ENCODE data around the gene TBXAS1. TPM values are rescaled to one million over a fixed set of nuclear protein-coding genes. Genes with fewer than 3 reads are reported as not detected.

TBXAS1 gene
- total and polyA plus RNA-seq, 2 donors (not counting 3 experiments of a cell fraction or from before 2014, with no cell fraction given): 2.1 to 4.3 TPM

DNA sequence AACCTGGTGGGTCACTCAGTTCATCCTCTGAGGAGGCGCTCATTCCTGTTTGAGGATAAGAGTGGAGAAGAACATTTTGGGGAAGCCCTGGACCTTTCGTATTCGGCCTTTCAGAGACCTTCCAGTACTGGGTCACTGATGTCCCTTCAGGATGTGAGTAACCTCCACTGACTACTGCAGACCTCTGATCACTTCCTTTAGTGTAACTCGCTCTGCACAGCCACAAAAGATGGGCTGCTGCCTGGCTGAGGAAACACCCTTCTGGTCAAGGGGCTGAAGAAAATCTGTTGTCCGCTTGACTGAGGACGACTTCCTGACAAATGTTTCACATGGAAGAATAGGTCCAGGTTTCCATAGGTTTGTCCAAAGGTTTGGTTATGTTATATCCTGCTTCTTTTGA is 15.9 kb upstream of the TBXAS1 start:
- no peaks in the 10 kb centered on the region for H4K20me1 ChIP-seq (replicated peaks; ENCODE audit: control insufficient read depth, extremely low read depth, insufficient read depth, low read length)
- no peak overlapping the region for H3K4me2 ChIP-seq (ENCODE audit: insufficient read depth, low read length)
- no peaks in the 10 kb centered on the region for H3K36me3 ChIP-seq (ENCODE audit: control insufficient read depth in 2 of 2, extremely low read depth in 1 of 2, insufficient read depth in 2 of 2, low read length in 2 of 2)
- FAIRE-seq: peak; percentile 66
- H3K27ac ChIP-seq (ENCODE audit: insufficient read depth, low read depth, low read length): no peak overlapping the region
- dilution Hi-C loops (cut with MboI; ENCODE audit: extremely low pct_ligation_motif_present, low sequenced_read_pairs): no loop called here
- intact Hi-C loops (cut with micrococcal nuclease): no loop called here
- H3K9me3 ChIP-seq (replicated peaks; ENCODE audit: control insufficient read depth, insufficient read depth, low read length): no peaks in the 10 kb centered on the region
- H3K4me1 ChIP-seq (ENCODE audit: control insufficient read depth, extremely low read depth, insufficient read depth, low read length): no peaks in the 10 kb centered on the region
- BruUV-seq (replicated peaks): no TSS peak
- no peak overlapping the region for H3K4me3 ChIP-seq (replicated peaks in 1 of 3; ENCODE audit: insufficient read depth in 1 of 3, low read depth in 1 of 3, low read length in 3 of 3)
- H3K79me2 ChIP-seq (ENCODE audit: control insufficient read depth, insufficient read depth, low read length): no peaks in the 10 kb centered on the region
- DNase-seq (ENCODE audit: low read depth, low spot score): no peak
- H3K9ac ChIP-seq (replicated peaks; ENCODE audit: extremely low read depth, insufficient read depth, low read length): no peak overlapping the region
- POLR2A ChIA-PET: no interaction called here
- no peak overlapping the region for H2AFZ ChIP-seq (ENCODE audit: low read depth, low read length)
- peaks cover 13 to 19% of the 10 kb centered on the region in 2 experiments for H3K27me3 ChIP-seq (ENCODE audit: control insufficient read depth in 2 of 2, insufficient read depth in 2 of 2, low read length in 2 of 2)
- TF ChIP-seq POLR2A (IDR thresholded peaks at IDR 0.05; ENCODE audit: low read depth, low read length) (no peak), FOS (IDR thresholded peaks at IDR 0.05; ENCODE audit: borderline replicate concordance, insufficient read depth, low read length) (peak; percentile 21)
- H3K9me1 ChIP-seq (replicated peaks; ENCODE audit: control insufficient read depth, extremely low read depth, insufficient read depth, low read length): no peaks in the 10 kb centered on the region
- CTCF ChIA-PET: no interaction called here

DNA sequence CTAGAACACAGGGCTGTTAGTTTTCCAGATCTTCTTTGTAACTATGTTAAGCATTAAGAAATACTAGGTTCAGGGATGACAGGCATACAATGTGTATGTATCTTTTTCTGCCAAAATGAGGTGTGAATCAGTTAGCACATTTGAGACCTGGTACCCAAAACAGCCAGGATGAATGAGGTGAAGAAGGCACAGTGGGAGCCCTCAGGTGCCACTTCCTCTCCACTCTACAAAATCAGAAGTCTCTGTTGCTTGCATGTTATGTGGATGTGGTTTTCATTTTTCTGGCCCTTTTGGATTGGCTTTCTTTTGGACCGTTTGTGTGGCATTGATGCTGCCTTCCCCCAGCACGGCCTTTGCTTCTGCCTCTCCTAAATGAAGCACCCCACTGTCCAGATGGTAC is 15.4 kb upstream of the TBXAS1 start:
- BruUV-seq (replicated peaks): no TSS peak
- dilution Hi-C loops (cut with MboI; ENCODE audit: extremely low pct_ligation_motif_present, low sequenced_read_pairs): no loop called here

More for the DNA sequence above, 15.4 kb upstream of the TBXAS1 start:
- Histone ChIP-seq H3K79me2 (ENCODE audit: control insufficient read depth, insufficient read depth, low read length) (no peaks in the 10 kb centered on the region), H3K9ac (replicated peaks; ENCODE audit: extremely low read depth, insufficient read depth, low read length) (no peak overlapping the region), H4K20me1 (replicated peaks; ENCODE audit: control insufficient read depth, extremely low read depth, insufficient read depth, low read length) (no peaks in the 10 kb centered on the region), H3K27me3 (ENCODE audit: control insufficient read depth in 2 of 2, insufficient read depth in 2 of 2, low read length in 2 of 2) (peaks cover 10 to 20% of the 10 kb centered on the region in 2 experiments), H3K9me3 (replicated peaks; ENCODE audit: control insufficient read depth, insufficient read depth, low read length) (no peaks in the 10 kb centered on the region), H3K27ac (ENCODE audit: insufficient read depth, low read depth, low read length) (no peak overlapping the region), H3K4me1 (ENCODE audit: control insufficient read depth, extremely low read depth, insufficient read depth, low read length) (no peaks in the 10 kb centered on the region), H3K9me1 (replicated peaks; ENCODE audit: control insufficient read depth, extremely low read depth, insufficient read depth, low read length) (no peaks in the 10 kb centered on the region), H3K4me3 (replicated peaks in 1 of 3; ENCODE audit: insufficient read depth in 1 of 3, low read depth in 1 of 3, low read length in 3 of 3) (no peak overlapping the region), H3K4me2 (ENCODE audit: insufficient read depth, low read length) (no peak overlapping the region), H2AFZ (ENCODE audit: low read depth, low read length) (no peak overlapping the region), H3K36me3 (ENCODE audit: control insufficient read depth in 2 of 2, extremely low read depth in 1 of 2, insufficient read depth in 2 of 2, low read length in 2 of 2) (no peaks in the 10 kb centered on the region)
- no peak for FAIRE-seq
- ChIA-PET POLR2A (no interaction called here), CTCF (no interaction called here)
- TF ChIP-seq MYC (IDR thresholded peaks at IDR 0.05; ENCODE audit: low read depth, low read length): no peak
- TF ChIP-seq, protein P1, sequence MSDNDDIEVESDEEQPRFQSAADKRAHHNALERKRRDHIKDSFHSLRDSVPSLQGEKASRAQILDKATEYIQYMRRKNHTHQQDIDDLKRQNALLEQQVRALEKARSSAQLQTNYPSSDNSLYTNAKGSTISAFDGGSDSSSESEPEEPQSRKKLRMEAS (IDR thresholded peaks at IDR 0.05; ENCODE audit: insufficient read depth, insufficient read length): no peak
- TF ChIP-seq EZH2 (IDR thresholded peaks at IDR 0.05; ENCODE audit: borderline replicate concordance, low read depth, low read length, severe bottlenecking): no peak
- TF ChIP-seq POLR2AphosphoS5 (IDR thresholded peaks at IDR 0.05; ENCODE audit: insufficient read depth, low read depth, low read length): no peak
- no peak for TF ChIP-seq GATA2 (IDR thresholded peaks at IDR 0.05; ENCODE audit: insufficient read depth, insufficient read length, low read depth, low read length)
- TF ChIP-seq JUN (IDR thresholded peaks at IDR 0.05; ENCODE audit: borderline replicate concordance, insufficient read depth, insufficient read length, low read depth): no peak
- TF ChIP-seq POLR2A (IDR thresholded peaks at IDR 0.05; ENCODE audit: low read depth, low read length): no peak
- TF ChIP-seq FOS (IDR thresholded peaks at IDR 0.05; ENCODE audit: borderline replicate concordance, insufficient read depth, low read length): no peak
- TF ChIP-seq, protein P2, sequence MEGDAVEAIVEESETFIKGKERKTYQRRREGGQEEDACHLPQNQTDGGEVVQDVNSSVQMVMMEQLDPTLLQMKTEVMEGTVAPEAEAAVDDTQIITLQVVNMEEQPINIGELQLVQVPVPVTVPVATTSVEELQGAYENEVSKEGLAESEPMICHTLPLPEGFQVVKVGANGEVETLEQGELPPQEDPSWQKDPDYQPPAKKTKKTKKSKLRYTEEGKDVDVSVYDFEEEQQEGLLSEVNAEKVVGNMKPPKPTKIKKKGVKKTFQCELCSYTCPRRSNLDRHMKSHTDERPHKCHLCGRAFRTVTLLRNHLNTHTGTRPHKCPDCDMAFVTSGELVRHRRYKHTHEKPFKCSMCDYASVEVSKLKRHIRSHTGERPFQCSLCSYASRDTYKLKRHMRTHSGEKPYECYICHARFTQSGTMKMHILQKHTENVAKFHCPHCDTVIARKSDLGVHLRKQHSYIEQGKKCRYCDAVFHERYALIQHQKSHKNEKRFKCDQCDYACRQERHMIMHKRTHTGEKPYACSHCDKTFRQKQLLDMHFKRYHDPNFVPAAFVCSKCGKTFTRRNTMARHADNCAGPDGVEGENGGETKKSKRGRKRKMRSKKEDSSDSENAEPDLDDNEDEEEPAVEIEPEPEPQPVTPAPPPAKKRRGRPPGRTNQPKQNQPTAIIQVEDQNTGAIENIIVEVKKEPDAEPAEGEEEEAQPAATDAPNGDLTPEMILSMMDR (IDR thresholded peaks at IDR 0.05; ENCODE audit: extremely low read depth in 1 of 2, insufficient read depth in 1 of 2, low read depth in 1 of 2, low read length in 2 of 2): no peak
- intact Hi-C loops (cut with micrococcal nuclease): no loop called here
- no peak for DNase-seq (ENCODE audit: low read depth, low spot score)
